ENCODE measurements around the gene AUTS2. TPM values are rescaled to one million over a fixed set of nuclear protein-coding genes. Genes with fewer than 3 reads are reported as not detected.

The AUTS2 gene
- total and polyA plus RNA-seq, 2 of the 8 experiments (the other 6 are each of a cell fraction or from before 2014, with no cell fraction given): 25.9 to 101 TPM

DNA sequence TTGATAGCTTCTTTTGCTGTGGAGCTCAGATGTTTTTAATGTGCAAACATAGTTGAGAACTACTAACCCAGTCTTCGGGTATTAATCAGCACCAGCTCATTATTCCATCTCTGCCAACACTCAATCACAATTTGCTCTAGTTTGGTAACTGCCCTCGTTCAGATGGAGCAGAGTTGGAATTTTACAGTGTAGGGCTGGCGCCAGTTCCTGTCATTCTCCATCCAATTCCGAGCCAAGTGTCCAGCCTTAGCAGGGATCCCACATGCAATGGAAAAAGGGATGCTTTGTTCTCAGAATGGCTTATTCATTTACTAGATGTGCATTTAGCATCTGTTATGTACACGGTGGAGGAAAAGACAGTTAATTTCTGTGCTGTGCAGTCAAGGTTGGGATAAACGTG, 1029.2 kb downstream of the AUTS2 start (continued):
- TF ChIP-seq BACH1 (IDR thresholded peaks at IDR 0.05; ENCODE audit: low read length): no peak
- TF ChIP-seq HDAC6 (IDR thresholded peaks at IDR 0.05; ENCODE audit: low read depth, low read length): no peak
- TF ChIP-seq RXRA (IDR thresholded peaks at IDR 0.05; ENCODE audit: insufficient read depth, low read depth, low read length): no peak
- no peak for TF ChIP-seq USF2 (IDR thresholded peaks at IDR 0.05; ENCODE audit: low read length)
- TF ChIP-seq TCF12 (IDR thresholded peaks at IDR 0.05; ENCODE audit: low read depth, low read length): no peak
- TF ChIP-seq SIN3A (conservative IDR thresholded peaks at IDR 0.05 in 1 of 2, IDR thresholded peaks at IDR 0.05 in 1 of 2; ENCODE audit: low read depth in 1 of 2, low read length in 2 of 2): no peak
- TF ChIP-seq GTF2F1 (IDR thresholded peaks at IDR 0.05; ENCODE audit: borderline replicate concordance, low read depth, low read length): no peak
- TF ChIP-seq CBX5 (IDR thresholded peaks at IDR 0.05; ENCODE audit: low read depth, low read length): no peak
- no peak for TF ChIP-seq FOSL1 (IDR thresholded peaks at IDR 0.05; ENCODE audit: insufficient read depth, low read depth, low read length)
